AG04449 (cell line): ENCODE data around the gene PODNL1.

ENCODE experiments used
- CTCF ChIA-PET: fragments of 350-600 bp; formaldehyde crosslinking; extraction: SDS; loops from one replicate; lab custom pipeline; 2021; ENCODE audit warnings: antibody characterized with exemption; lab: Yijun Ruan, JAX
- POLR2A ChIA-PET: fragments of 400-600, 350-600 bp; formaldehyde crosslinking; extraction: SDS; loops from one replicate; lab custom pipeline; 2020; ENCODE audit warnings: antibody characterized with exemption, inconsistent platforms; lab: Yijun Ruan, JAX
- DNase-seq: peaks from one replicate; pipeline ENCODE4 v3.0.0-alpha.2; 2010; ENCODE audit warnings: low read depth, low spot score
- H3K4me3 ChIP-seq: 2 replicates; pipeline ENCODE4 v1.5.1; 2011; ENCODE audit warnings: low read depth, mild to moderate bottlenecking, control low read depth, low read length
- CTCF ChIP-seq: IDR thresholded peaks from one replicate; pipeline ENCODE4 v1.5.1; 2011; ENCODE audit warnings: mild to moderate bottlenecking, moderate library complexity, low read length, control low read depth, inconsistent platforms; ENCODE audit not compliant: insufficient read depth; ENCODE audit errors: missing control alignments

Gene PODNL1

GRCh38 chr19:13955662-13956364 is 17.6 kb upstream of the PODNL1 start:
- TF ChIP-seq CTCF: no peak
- no peak for DNase-seq
- ChIA-PET CTCF (interaction anchor here (1.1 kb wide), 1 partner anchor 117 kb away, joined by 3 read pairs; the partner anchor contains the start of gene MISP3), POLR2A (no interaction called here)
- H3K4me3 ChIP-seq: no peak overlapping the region

- CTCF ChIA-PET: interaction anchor here (1.3 to 1.9 kb wide), 4 partner anchors 70 to 122 kb away, joined by 4 to 9 read pairs (median 7); partner anchors contain the start of gene MISP3
- POLR2A ChIA-PET: no interaction called here
- TF ChIP-seq CTCF: no peak
- DNase-seq: no peak
- H3K4me3 ChIP-seq: no peak overlapping the region
Measured at GRCh38 chr19:13954185-13954584, 16.0 kb upstream of the PODNL1 start.

- H3K4me3 ChIP-seq: peak overlapping the region; percentile 78
- ChIA-PET POLR2A (interaction anchor here (0.6 to 1.6 kb wide), 3 partner anchors 14 to 119 kb away, joined by 3 to 7 read pairs (median 5); partner anchors contain the start of gene PODNL1), CTCF (interaction anchor here (0.7 to 2.3 kb wide), 11 partner anchors 15 to 184 kb away, joined by 3 to 11 read pairs (median 6); partner anchors contain the start of genes ASF1B, MISP3 and PODNL1)
- peak; percentile 35 for TF ChIP-seq CTCF
- no peak for DNase-seq
Measured at GRCh38 chr19:13952931-13953531, 14.8 kb upstream of the PODNL1 start.

GRCh38 chr19:13952154-13952930 is 14.1 kb upstream of the PODNL1 start, which contains the start of gene DCAF15:
TSS of gene DCAF15 (plus strand) at chr19:13952509. CDS start at chr19:13952513, 4 bp downstream.
- DNase-seq: peak; percentile 98
- ChIA-PET CTCF (interaction anchor here (0.7 to 2.3 kb wide), 8 partner anchors 14 to 128 kb away, joined by 3 to 11 read pairs (median 7); partner anchors contain the start of genes MISP3 and PODNL1), POLR2A (interaction anchor here (1.0 to 1.6 kb wide), 2 partner anchors 14 to 54 kb away, joined by 4 to 7 read pairs; partner anchors contain the start of genes PODNL1 and RFX1)
- no peak for TF ChIP-seq CTCF
- peak within 1 kb of the TSS; percentile 78 for H3K4me3 ChIP-seq

GRCh38 chr19:13951799-13952153 is 13.6 kb upstream of the PODNL1 start:
- peak overlapping the region; percentile 66 for H3K4me3 ChIP-seq
- DNase-seq: no peak
- POLR2A ChIA-PET: interaction anchor here (0.6 to 1.0 kb wide), 2 partner anchors 55 to 62 kb away, joined by 3 to 4 read pairs; partner anchors contain the start of gene RFX1
- no peak for TF ChIP-seq CTCF
- CTCF ChIA-PET: interaction anchor here (1.4 to 2.3 kb wide), 3 partner anchors 14 to 129 kb away, joined by 4 to 11 read pairs (median 7); partner anchors contain the start of gene PODNL1
